Measurements from ENCODE around the gene GPATCH4.

- no peak for TF ChIP-seq POLR2AphosphoS5 (IDR thresholded peaks at IDR 0.05; ENCODE audit: low read depth, low read length)
- no peak for TF ChIP-seq SIN3A (IDR thresholded peaks at IDR 0.05; ENCODE audit: borderline replicate concordance, insufficient read depth, low read length)
- no peak for TF ChIP-seq TAF1 (IDR thresholded peaks at IDR 0.05; ENCODE audit: borderline replicate concordance, insufficient read depth, low read length)
These were observed 46.3 kb downstream of the GPATCH4 start for GRCh38 chr1:156554971-156555370.
